Thymus (tissue), 11 donors: ENCODE data around the gene GUCD1. TPM values are rescaled to one million over a fixed set of nuclear protein-coding genes. Genes with fewer than 3 reads are reported as not detected.

Experiments used
- DNase-seq, 9 donors: peaks; one replicate each; pipeline ENCODE4 v3.0.0-alpha.2; 2013; ENCODE audit warnings: low spot score in 9 of 9, low read depth in 6 of 9, missing footprints in 1 of 9
- H3K27ac ChIP-seq, 2 donors: one replicate each; pipeline ENCODE4 v1.5.1; 2013; ENCODE audit warnings: control low read depth in 1 of 2, low read depth in 1 of 2, low read length in 1 of 2, mild to moderate bottlenecking in 1 of 2, moderate library complexity in 1 of 2
- H3K27me3 ChIP-seq, 2 donors: one replicate each; pipeline ENCODE4 v1.5.1; 2013; ENCODE audit warnings: low read length in 1 of 2; ENCODE audit not compliant: control insufficient read depth in 2 of 2, insufficient read depth in 1 of 2
- H3K36me3 ChIP-seq, 2 donors: one replicate each; pipeline ENCODE4 v1.5.1; 2013; ENCODE audit warnings: low read length in 1 of 2, mild to moderate bottlenecking in 1 of 2, moderate library complexity in 1 of 2; ENCODE audit not compliant: control insufficient read depth in 2 of 2, insufficient read depth in 2 of 2
- H3K4me1 ChIP-seq, 2 donors: one replicate each; pipeline ENCODE4 v1.5.1; 2013; ENCODE audit warnings: low read length in 2 of 2; ENCODE audit not compliant: control insufficient read depth in 2 of 2, insufficient read depth in 2 of 2
- H3K4me3 ChIP-seq, 2 donors: one replicate each; pipeline ENCODE4 v1.5.1; 2013; ENCODE audit warnings: low read length in 2 of 2, control low read depth in 1 of 2, mild to moderate bottlenecking in 1 of 2
- H3K9me3 ChIP-seq, 2 donors: one replicate each; pipeline ENCODE4 v1.5.1; 2013; ENCODE audit warnings: low read length in 1 of 2, mild to moderate bottlenecking in 1 of 2; ENCODE audit not compliant: control insufficient read depth in 2 of 2, insufficient read depth in 1 of 2
- WGBS: extraction: QIAGEN DNeasy Blood & Tissue Kit; methylation state at CpG from one replicate; pipeline ENCODE4 v1.1.7; 2013; 5-methylcytosine and 5-hydroxymethylcytosine counted together
- polyA plus RNA-seq: library from polyadenylated mRNA; stranded (reverse); fragments of 200-250 nt; gene quantifications from one replicate; pipeline ENCODE4 v1.2.3, GENCODE V29; 2013
- total RNA-seq: library from RNA; stranded (reverse); fragments of 120-200 nt; gene quantifications from one replicate; pipeline ENCODE4 v1.2.4, GENCODE V29; 2013
- donor health status: healthy.

The GUCD1 gene
- total and polyA plus RNA-seq, 2 donors, result 54.1 to 65.9 TPM

DNA sequence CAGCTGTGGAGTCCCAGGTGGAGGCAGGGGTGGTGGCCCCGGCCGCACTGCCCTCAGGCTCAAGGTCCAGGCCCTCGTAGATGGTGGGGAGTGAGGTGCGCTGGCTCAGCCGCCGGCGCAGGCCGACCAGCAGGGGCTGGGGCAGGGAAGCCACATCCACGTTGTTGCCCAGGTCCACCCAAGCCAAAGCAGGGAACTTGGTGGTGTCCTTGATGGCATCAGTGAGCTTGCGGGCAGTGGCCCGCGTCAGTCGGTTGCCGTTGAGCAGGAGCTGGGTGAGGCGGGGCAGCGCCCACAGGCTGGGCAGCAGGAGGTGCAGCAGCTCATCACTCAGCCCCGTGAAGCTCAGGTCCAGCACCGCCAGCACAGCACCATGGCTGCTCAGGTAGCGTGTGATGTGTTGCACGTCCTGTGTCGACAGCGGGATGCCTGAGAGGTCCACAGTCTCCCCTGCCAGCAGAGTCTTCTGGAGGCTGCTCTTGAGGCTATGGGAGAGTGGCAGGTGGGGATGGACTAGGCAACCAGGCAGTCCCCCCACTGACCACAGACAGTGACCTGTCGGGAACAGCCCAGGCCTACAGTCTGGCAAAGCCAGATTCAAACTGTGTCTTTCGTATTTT is 31.1 kb upstream of the GUCD1 start:
- Histone ChIP-seq H3K27me3 (no peaks in the 10 kb centered on the region), H3K4me1 (peaks cover 0 to 8% of the 10 kb centered on the region in 2 donors), H3K36me3 (no peaks in the 10 kb centered on the region), H3K27ac (no peak overlapping the region), H3K4me3 (no peak overlapping the region), H3K9me3 (no peaks in the 10 kb centered on the region)
- WGBS, result 97% methylated on average over 24 of the region's 24 CpGs
- no peak for DNase-seq

DNA sequence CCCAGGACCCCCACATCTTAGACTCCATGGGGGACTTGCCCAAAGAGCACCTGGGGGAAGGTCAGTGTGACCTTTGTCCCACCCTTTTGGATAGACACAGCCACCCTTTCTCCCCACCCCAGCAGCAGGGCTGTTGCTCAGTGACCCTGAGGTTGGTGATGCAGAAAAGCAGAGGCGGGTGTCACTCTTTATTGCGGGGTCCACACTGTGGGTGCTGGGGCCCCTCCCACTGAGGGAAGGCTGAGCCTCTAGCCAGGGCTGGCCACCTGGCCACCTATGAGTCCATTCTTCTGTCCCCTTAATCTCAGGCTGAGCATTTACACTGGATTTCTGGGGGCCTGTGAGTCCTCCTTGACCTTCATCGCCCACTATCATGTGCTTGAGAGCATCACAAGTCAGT is 30.5 kb upstream of the GUCD1 start:
- peaks cover 0 to 8% of the 10 kb centered on the region in 2 donors for H3K4me1 ChIP-seq
- H3K36me3 ChIP-seq, result no peaks in the 10 kb centered on the region
- 95% methylated on average over 3 of the region's 3 CpGs for WGBS
- no peak overlapping the region for H3K27ac ChIP-seq
- no peaks in the 10 kb centered on the region for H3K27me3 ChIP-seq
- no peak overlapping the region for H3K4me3 ChIP-seq
- DNase-seq, result no peak
- no peaks in the 10 kb centered on the region for H3K9me3 ChIP-seq

DNA sequence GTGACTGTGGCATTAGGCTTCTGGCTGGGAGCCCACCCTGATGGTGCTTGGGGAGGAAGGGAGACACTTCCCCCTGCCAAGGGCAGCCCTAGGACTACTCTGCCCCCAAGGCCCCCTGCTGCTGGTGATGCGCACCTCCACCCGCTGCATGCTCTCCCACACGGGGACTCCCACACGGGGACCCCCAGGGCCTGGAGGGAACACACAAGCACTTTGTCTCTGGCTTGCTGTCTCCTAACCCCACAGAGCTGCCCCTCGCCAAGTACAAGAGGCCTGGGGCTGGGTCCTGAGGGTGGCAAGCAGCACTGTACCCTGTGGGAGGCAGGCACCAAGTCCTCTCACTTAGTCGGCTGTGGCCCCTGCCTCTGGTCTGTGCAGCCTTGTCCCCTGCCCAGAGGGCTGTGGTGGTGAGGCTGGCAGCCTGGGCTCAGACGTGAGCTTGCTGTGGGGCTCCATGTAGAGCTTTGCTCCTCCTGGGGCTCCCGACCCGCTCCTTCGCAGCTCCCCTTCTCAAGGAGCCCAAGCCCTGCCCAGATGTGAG is 30.0 kb upstream of the GUCD1 start:
- DNase-seq, result no peak
- 97% methylated on average over 10 of the region's 10 CpGs for WGBS
- no peaks in the 10 kb centered on the region for H3K36me3 ChIP-seq
- no peaks in the 10 kb centered on the region for H3K27me3 ChIP-seq
- H3K27ac ChIP-seq, result no peak overlapping the region
- H3K4me3 ChIP-seq, result no peak overlapping the region
- H3K9me3 ChIP-seq, result no peaks in the 10 kb centered on the region
- H3K4me1 ChIP-seq, result peaks cover 0 to 8% of the 10 kb centered on the region in 2 donors

DNA sequence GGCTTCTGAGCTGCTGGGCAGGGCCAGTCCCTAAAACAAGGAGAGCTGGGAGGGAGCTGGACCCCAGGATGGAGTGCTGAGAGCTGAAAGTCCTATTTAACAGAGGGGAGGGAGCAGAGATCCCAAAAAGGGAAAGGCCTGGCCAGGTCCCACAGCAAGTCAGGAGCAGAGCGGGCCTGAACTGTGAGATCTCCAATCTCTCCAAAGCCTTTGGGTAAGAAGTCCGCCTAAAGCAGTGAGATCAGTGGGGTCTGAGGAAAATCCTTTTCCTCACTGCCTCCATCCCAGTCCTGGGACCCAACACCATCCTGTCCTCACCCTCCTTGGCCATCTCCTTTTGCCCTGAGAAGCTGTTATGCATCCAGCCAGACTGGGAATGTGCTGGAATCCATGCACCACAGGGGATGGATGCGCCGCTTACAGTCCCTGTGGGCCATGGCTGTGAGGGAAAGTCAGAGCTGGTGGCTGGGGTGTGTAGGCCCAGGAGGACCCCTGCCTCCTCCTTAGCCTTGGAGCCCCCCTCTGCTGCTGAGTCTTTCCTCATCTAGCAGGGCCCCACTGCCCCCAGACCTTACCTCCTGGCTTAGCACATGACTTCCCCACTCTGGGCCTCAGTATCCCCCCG is 29.3 kb upstream of the GUCD1 start:
- 97% methylated on average over 5 of the region's 5 CpGs for WGBS
- H3K27me3 ChIP-seq, result no peaks in the 10 kb centered on the region
- H3K36me3 ChIP-seq, result no peaks in the 10 kb centered on the region
- H3K27ac ChIP-seq, result peak overlapping the region in 1 of 2 donors; percentile 57
- H3K9me3 ChIP-seq, result no peaks in the 10 kb centered on the region
- peaks cover 0 to 8% of the 10 kb centered on the region in 2 donors for H3K4me1 ChIP-seq
- no peak overlapping the region for H3K4me3 ChIP-seq
- DNase-seq, result no peak

DNA sequence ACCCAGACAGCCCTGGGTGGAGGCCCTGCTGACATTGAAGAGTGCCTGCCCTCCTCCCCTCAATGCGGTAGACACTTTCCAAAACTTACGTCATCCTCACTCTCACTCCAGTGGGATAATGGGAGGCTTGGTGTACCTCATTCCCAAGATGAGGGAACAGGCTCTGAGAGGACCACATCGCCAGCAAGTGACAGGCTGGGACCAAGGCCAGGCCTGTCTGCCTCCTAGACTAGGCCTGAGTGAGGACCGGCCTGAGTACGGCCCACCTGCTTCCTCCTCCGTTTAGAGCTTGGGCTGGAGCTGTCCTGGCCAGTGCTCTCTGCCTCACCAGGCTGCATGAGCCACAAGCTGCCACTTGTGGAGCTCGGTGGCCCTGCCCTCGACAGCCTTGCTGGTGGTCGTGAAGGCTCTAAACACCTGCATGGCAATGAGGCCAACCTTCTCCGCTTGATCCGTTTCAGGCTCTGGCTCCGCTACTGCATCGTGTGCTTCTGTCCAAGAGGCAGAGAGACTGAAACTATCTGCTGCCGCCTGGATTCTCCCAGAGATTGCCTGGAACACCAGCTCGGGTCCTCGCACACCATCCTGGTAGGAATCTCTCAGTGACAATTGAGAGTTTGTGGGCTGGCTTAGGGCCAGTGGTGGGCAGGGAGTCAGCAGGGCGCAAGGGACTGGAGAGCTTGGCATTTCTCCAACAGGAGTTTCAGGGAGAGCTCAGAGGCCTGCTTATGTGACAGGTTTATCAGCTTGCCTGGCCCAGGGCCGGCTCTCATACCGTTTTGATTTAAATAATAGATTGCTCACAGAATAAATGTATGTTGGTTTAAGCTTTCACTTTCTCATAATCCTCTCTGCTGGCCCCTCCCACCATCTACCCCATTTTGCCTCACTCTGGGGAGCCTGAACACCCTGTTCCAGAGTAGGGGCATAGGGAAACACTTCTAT is 28.6 kb upstream of the GUCD1 start:
- Histone ChIP-seq H3K4me1 (peaks cover 0 to 8% of the 10 kb centered on the region in 2 donors), H3K27ac (peak overlapping the region; percentile 32 to 39), H3K4me3 (no peak overlapping the region), H3K9me3 (no peaks in the 10 kb centered on the region), H3K36me3 (no peaks in the 10 kb centered on the region), H3K27me3 (no peaks in the 10 kb centered on the region)
- 92% methylated on average over 19 of the region's 19 CpGs for whole genome bisulfite sequencing
- no peak for DNase-seq

DNA sequence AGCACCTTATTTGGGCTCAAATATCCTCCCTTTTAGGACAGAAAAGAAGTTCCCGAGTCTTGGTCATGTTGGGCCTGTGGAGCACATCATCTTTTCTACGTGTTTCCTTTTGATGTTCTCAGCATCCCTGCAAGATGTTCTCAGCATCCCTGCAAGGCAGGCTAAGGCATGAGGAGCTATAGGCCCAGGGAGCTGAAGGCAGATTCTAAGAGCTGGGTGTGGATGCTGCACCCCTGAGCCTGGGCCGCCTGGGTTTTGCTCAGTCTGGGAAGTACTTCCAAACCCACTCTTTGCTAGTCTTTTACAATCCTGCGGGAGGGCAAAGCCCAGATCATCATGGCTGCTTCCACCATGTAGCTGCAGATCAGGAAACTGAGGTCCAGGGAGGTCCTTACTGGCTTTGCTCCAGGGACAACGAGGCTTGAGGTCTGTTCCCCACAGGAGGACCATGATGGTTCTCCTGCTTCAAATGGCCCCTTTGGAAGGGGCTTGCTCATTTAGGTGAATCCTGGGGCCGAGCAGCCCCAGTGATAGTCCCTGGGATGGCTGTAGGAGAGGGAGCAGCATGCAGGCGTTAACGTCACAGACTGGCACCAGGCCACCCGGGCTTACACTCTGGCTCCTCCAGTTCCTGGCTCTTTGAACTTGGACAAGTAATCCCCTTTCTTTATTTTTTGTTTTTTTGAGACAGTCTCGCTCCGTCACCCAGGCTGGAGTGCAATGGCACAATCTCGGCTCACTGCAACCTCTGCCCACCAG is 27.3 kb upstream of the GUCD1 start:
- H3K27me3 ChIP-seq, result no peaks in the 10 kb centered on the region
- H3K4me1 ChIP-seq, result peaks cover 0 to 8% of the 10 kb centered on the region in 2 donors
- no peak for DNase-seq
- no peaks in the 10 kb centered on the region for H3K9me3 ChIP-seq
- no peak overlapping the region for H3K27ac ChIP-seq
- no peak overlapping the region for H3K4me3 ChIP-seq
- 98% methylated on average over 12 of the region's 12 CpGs for WGBS
- H3K36me3 ChIP-seq, result no peaks in the 10 kb centered on the region

DNA sequence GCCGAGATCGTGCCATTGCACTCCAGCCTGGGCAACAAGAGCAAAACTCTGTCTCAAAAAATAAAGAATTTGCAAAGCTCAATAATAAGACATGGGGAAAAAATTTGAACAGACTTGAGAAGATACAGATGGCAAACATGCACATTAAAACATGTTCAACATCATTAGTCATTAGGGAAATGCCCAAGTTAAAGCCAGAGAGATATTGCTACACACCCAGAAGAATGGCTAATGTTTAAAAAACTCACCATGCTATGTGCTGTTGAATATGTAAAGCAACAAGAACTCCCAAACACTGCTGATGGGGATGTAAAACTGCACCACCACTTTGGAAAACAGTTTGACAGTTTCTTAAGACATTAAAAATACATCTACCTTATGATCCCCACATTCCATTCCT is 25.3 kb upstream of the GUCD1 start:
- no peak for DNase-seq
- H3K4me1 ChIP-seq, result peaks cover 0 to 10% of the 10 kb centered on the region in 2 donors
- WGBS, result 97% methylated on average over 2 of the region's 2 CpGs
- no peaks in the 10 kb centered on the region for H3K9me3 ChIP-seq
- no peak overlapping the region for H3K27ac ChIP-seq
- H3K4me3 ChIP-seq, result no peak overlapping the region
- H3K27me3 ChIP-seq, result no peaks in the 10 kb centered on the region
- H3K36me3 ChIP-seq, result peaks cover 0 to 7% of the 10 kb centered on the region in 2 donors

DNA sequence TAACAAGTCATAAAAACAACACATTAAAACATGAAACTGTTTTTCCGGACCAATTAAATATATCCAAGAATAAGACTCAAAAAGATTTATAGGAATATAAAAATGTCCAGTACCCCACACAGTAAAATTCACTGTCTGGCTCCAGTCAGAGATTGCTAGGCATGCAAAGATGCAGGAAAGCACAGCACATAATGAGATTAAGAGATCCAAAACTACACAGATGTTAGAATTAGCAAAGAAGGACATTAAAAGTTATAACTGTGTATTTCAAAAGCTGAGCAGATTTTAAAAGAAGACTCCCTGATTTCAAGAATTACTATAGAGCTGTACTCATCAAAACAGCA is 24.3 kb upstream of the GUCD1 start:
- peaks cover 0 to 12% of the 10 kb centered on the region in 2 donors for H3K36me3 ChIP-seq
- H3K9me3 ChIP-seq, result no peaks in the 10 kb centered on the region
- DNase-seq, result no peak
- WGBS, result 91% methylated on average over 1 of the region's 1 CpG
- H3K4me3 ChIP-seq, result no peak overlapping the region
- H3K27ac ChIP-seq, result no peak overlapping the region
- no peaks in the 10 kb centered on the region for H3K27me3 ChIP-seq
- H3K4me1 ChIP-seq, result peaks cover 0 to 9% of the 10 kb centered on the region in 2 donors
